ENCODE results near the gene STX18. TPM values are rescaled to one million over a fixed set of nuclear protein-coding genes. Genes with fewer than 3 reads are reported as not detected.

Gene STX18
- total and polyA plus RNA-seq, 5 experiments from 2014 or later: 20.0 to 24.9 (median 21.5) TPM

DNA sequence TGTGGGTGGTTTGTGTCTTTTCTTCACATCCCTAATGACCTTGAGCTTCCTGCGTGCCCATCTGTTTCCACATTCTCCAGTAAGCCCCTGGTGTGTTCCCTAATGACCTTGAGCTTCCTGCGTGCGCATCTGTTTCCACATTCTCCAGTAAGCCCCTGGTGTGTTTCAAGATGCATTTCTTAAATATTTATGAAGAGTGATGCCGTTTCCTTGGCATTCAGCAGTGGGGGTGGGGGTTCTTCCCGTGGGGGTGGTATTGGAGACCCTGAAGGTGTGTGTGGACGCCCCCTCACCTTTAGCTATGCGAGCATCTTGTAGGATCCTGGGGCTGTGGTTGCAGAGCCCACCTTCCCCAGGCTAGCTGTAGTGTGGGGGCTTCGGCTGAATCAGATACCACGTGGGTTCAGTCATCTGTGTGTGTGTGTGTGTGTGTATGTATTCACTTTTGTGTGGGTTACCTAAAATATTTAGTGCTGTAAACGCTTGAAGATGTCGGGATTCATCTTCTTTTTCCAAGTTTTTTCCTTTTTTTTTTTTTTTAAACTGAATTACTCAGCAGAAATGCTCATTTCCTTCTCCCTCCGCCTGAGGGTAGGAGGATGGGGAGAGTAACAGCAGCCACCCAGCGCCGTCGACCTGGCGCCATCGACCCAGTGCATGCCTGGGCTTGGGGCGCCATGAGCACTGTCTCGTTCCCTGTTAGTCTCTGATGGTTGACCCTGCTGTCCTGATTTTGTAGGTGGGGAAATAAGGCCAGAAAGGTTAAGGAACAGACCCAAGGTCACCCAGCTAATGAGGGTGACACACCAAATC is 145.0 kb downstream of the STX18 start:
- no peak for ATAC-seq
- DNase-seq: no peak
- POLR2A ChIA-PET: interaction anchor here (1.1 kb wide), 1 partner anchor 10 kb away, joined by 3 read pairs; no protein-coding TSS in a partner anchor
- peaks cover 0 to 5% (median 0%) of the 10 kb centered on the region in 9 donors for H3K9me3 Mint-ChIP-seq
- peak overlapping the region in 1 of 10 donors; percentile 20 for H3K4me3 Mint-ChIP-seq
- peak overlapping the region in 5 of 10 donors; percentile 47 to 82 (median 57) for H3K27ac Mint-ChIP-seq
- peaks cover 11 to 42% (median 16%) of the 10 kb centered on the region in 4 donors for H3K4me1 Mint-ChIP-seq
- H3K36me3 Mint-ChIP-seq: peaks cover 8 to 80% (median 37%) of the 10 kb centered on the region in 3 donors
- peaks cover 0 to 6% (median 0%) of the 10 kb centered on the region in 5 donors for H3K27me3 Mint-ChIP-seq

DNA sequence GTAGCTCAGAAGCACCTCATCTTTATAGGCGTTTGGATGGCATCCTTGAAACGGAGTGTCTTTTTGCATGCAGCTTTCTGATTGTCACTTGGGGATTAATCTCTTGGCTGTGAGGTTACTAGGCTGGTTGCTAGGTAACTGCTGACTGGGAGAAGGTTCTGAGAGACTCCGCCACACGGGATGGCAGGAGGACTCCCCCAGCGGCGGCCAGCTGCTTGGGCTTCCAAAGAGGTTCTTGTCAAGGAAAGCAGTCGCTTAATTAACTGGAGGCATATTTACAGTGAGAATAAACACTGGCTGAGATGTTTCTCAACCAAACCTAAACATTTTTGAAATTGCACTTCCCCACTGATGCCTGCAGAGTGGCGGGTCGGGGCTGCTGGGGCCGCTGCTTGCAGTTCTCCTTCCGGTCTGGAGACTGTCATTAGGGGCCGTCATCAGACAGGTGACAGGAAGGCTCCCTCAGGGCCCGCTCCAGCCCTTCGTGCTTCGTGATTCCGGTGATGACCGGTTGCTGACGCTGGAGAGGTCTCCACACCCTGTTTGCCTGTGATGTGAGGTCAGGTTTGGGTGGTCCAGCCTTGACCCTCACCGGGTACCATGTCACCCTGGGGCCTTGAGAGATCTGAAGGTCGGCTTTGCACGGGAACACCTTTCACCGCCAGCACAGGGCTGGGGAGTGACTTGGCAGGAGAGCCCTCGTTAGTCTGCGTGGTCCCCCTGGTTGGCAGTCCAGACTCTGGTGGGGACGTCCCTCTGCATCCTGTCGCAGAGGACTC is 145.8 kb downstream of the STX18 start:
- ATAC-seq: no peak

DNA sequence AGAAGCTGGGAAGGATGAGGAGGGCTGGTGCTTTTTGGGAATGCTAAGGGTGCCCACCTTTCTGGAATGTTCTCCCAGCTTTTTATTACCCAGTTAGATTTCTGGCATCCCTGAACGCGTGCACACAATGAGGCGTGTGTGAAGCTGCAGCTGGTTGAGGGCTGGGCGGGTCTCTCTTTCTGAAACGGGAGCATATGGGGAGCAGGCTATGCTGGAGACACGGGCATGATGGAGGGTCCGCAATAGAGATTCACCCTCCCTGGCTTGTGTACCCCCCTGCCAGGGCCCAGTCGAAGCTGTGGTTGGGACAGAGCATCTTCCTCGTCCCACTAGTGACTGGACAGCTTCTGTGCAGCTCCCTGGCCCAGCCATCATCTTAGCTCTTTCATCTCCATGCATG is 146.5 kb downstream of the STX18 start:
- Mint-ChIP-seq H3K9me3 (peaks cover 0 to 5% (median 0%) of the 10 kb centered on the region in 9 donors), H3K4me1 (peaks cover 11 to 44% (median 16%) of the 10 kb centered on the region in 4 donors), H3K36me3 (peaks cover 8 to 87% (median 37%) of the 10 kb centered on the region in 3 donors), H3K27me3 (peaks cover 0 to 8% (median 0%) of the 10 kb centered on the region in 5 donors), H3K27ac (peak overlapping the region in 6 of 10 donors; percentile 18 to 92 (median 56)), H3K4me3 (peak overlapping the region in 2 of 10 donors; percentile 8 to 24)
- POLR2A ChIA-PET: interaction anchor here (1.1 kb wide), 1 partner anchor 47 kb away, joined by 3 read pairs; no protein-coding TSS in a partner anchor
- DNase-seq (peak in 1 of 10 donors; percentile 28), ATAC-seq (no peak)

More for the DNA sequence above, 145.8 kb downstream of the STX18 start:
- H3K27ac Mint-ChIP-seq: peak overlapping the region in 7 of 10 donors; percentile 37 to 92 (median 67)
- peaks cover 8 to 85% (median 37%) of the 10 kb centered on the region in 3 donors for H3K36me3 Mint-ChIP-seq
- peak in 1 of 10 donors; percentile 52 for DNase-seq
- peaks cover 0 to 5% (median 0%) of the 10 kb centered on the region in 9 donors for H3K9me3 Mint-ChIP-seq
- peak overlapping the region in 3 of 10 donors; percentile 8 to 27 (median 24) for H3K4me3 Mint-ChIP-seq
- POLR2A ChIA-PET: interaction anchor here (1.1 kb wide), 1 partner anchor 11 kb away, joined by 3 read pairs; no protein-coding TSS in a partner anchor
- H3K4me1 Mint-ChIP-seq: peaks cover 11 to 44% (median 16%) of the 10 kb centered on the region in 4 donors
- peaks cover 0 to 8% (median 0%) of the 10 kb centered on the region in 5 donors for H3K27me3 Mint-ChIP-seq

GRCh38 chr4:4394644-4395043 is 147.2 kb downstream of the STX18 start:
- Mint-ChIP-seq H3K4me3 (no peak overlapping the region), H3K36me3 (peaks cover 8 to 80% (median 31%) of the 10 kb centered on the region in 3 donors), H3K27ac (peak overlapping the region in 7 of 10 donors; percentile 18 to 89 (median 43)), H3K27me3 (peaks cover 0 to 9% (median 0%) of the 10 kb centered on the region in 5 donors), H3K4me1 (peaks cover 11 to 46% (median 17%) of the 10 kb centered on the region in 4 donors), H3K9me3 (peaks cover 0 to 5% (median 0%) of the 10 kb centered on the region in 9 donors)
- ATAC-seq (no peak), DNase-seq (peak in 1 of 10 donors; percentile 42)
- POLR2A ChIA-PET: interaction anchor here (1.1 kb wide), 1 partner anchor 46 kb away, joined by 3 read pairs; no protein-coding TSS in a partner anchor

- ATAC-seq: no peak
- no peak overlapping the region for H3K4me3 Mint-ChIP-seq
- H3K4me1 Mint-ChIP-seq: peaks cover 16 to 59% (median 24%) of the 10 kb centered on the region in 4 donors
- H3K36me3 Mint-ChIP-seq: peaks cover 8 to 60% (median 13%) of the 10 kb centered on the region in 3 donors
- DNase-seq: no peak
- POLR2A ChIA-PET: no interaction called here
- peaks cover 0 to 11% (median 0%) of the 10 kb centered on the region in 5 donors for H3K27me3 Mint-ChIP-seq
- H3K27ac Mint-ChIP-seq: peak overlapping the region in 2 of 10 donors; percentile 47 to 48
- H3K9me3 Mint-ChIP-seq: no peaks in the 10 kb centered on the region
Observed at GRCh38 chr4:4392501-4393183, 149.2 kb downstream of the STX18 start.

- Mint-ChIP-seq H3K9me3 (no peaks in the 10 kb centered on the region), H3K4me1 (peaks cover 16 to 59% (median 24%) of the 10 kb centered on the region in 4 donors), H3K36me3 (peaks cover 8 to 52% (median 9%) of the 10 kb centered on the region in 3 donors), H3K27ac (peak overlapping the region in 4 of 10 donors; percentile 12 to 59 (median 36)), H3K4me3 (no peak overlapping the region), H3K27me3 (peaks cover 0 to 11% (median 0%) of the 10 kb centered on the region in 5 donors)
- no peak for DNase-seq
- POLR2A ChIA-PET: no interaction called here
- ATAC-seq: no peak
Observed at GRCh38 chr4:4391866-4392265, 150.0 kb downstream of the STX18 start.

- POLR2A ChIA-PET: no interaction called here
- no peak overlapping the region for H3K4me3 Mint-ChIP-seq
- ATAC-seq: no peak
Observed at GRCh38 chr4:4390515-4391240, 151.2 kb downstream of the STX18 start.

GRCh38 chr4:4390046-4390445 is 151.8 kb downstream of the STX18 start:
- Mint-ChIP-seq H3K27me3 (peaks cover 0 to 11% (median 0%) of the 10 kb centered on the region in 5 donors), H3K9me3 (peaks cover 0 to 2% (median 0%) of the 10 kb centered on the region in 9 donors), H3K4me1 (peaks cover 17 to 48% (median 26%) of the 10 kb centered on the region in 4 donors), H3K27ac (peak overlapping the region in 1 of 10 donors; percentile 68), H3K36me3 (peaks cover 3 to 39% (median 6%) of the 10 kb centered on the region in 3 donors), H3K4me3 (no peak overlapping the region)
- peak in 1 of 10 donors; percentile 34 for DNase-seq
- ATAC-seq: no peak
- POLR2A ChIA-PET: no interaction called here

More at GRCh38 chr4:4390515-4391240, 151.2 kb downstream of the STX18 start:
- DNase-seq: peak in 1 of 10 donors; percentile 26
- H3K27me3 Mint-ChIP-seq: peaks cover 0 to 11% (median 0%) of the 10 kb centered on the region in 5 donors
- H3K36me3 Mint-ChIP-seq: peaks cover 6 to 40% (median 6%) of the 10 kb centered on the region in 3 donors
- H3K27ac Mint-ChIP-seq: peak overlapping the region in 5 of 10 donors; percentile 27 to 81 (median 66)
- H3K4me1 Mint-ChIP-seq: peaks cover 17 to 50% (median 27%) of the 10 kb centered on the region in 4 donors
- H3K9me3 Mint-ChIP-seq: peaks cover 0 to 2% (median 0%) of the 10 kb centered on the region in 9 donors

- Mint-ChIP-seq H3K4me3 (peak overlapping the region in 8 of 10 donors; percentile 24 to 92 (median 86)), H3K27ac (peak overlapping the region in 8 of 10 donors; percentile 43 to 85 (median 68)), H3K4me1 (peaks cover 18 to 48% (median 25%) of the 10 kb centered on the region in 4 donors), H3K36me3 (peaks cover 0 to 31% (median 6%) of the 10 kb centered on the region in 3 donors), H3K9me3 (peaks cover 0 to 2% (median 0%) of the 10 kb centered on the region in 9 donors), H3K27me3 (peaks cover 0 to 20% (median 0%) of the 10 kb centered on the region in 5 donors)
- DNase-seq (peak in 1 of 10 donors; percentile 27), ATAC-seq (no peak)
- POLR2A ChIA-PET: interaction anchor here (1.9 kb wide), 1 partner anchor 154 kb away, joined by 5 read pairs; the partner anchor contains the start of gene STX18
Observed at GRCh38 chr4:4388836-4389575, 152.8 kb downstream of the STX18 start.

DNA sequence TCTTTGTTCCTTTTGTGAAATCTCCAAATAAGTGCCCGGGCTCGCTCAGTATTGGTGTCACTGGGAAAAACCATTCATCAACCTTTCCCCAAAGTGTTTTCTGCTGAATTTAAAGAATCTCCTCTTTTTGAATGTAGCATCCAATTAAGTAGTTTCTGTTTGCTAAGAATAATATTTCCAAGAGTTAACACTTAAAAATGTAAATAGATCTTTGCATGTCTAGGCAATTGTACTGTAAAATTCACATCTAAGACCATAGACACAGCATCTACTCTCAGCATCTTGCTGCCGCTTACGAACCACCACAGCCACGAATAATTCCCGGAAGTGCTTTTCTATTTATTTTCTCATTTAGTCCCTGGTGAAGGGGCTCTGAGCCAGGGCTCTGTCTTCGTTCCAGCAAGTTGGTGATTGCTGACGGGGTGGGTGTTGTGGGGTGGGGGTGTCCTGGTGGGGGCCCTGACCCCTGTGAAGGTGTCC is 153.5 kb downstream of the STX18 start:
- peak overlapping the region; percentile 4 to 86 (median 54) for H3K27ac Mint-ChIP-seq
- H3K4me3 Mint-ChIP-seq: peak overlapping the region; percentile 76 to 92 (median 86)
- DNase-seq: peak in 2 of 10 donors; percentile 17 to 21
- POLR2A ChIA-PET: interaction anchor here (1.9 kb wide), 2 partner anchors 140 to 154 kb away, joined by 5 to 8 read pairs; partner anchors contain the start of genes STX18 and TMEM128
- H3K9me3 Mint-ChIP-seq: peaks cover 0 to 2% (median 0%) of the 10 kb centered on the region in 9 donors
- H3K27me3 Mint-ChIP-seq: peaks cover 0 to 20% (median 0%) of the 10 kb centered on the region in 5 donors
- H3K36me3 Mint-ChIP-seq: peaks cover 0 to 24% (median 1%) of the 10 kb centered on the region in 3 donors
- peak in 1 of 2 donors; percentile 12 for ATAC-seq
- H3K4me1 Mint-ChIP-seq: peaks cover 13 to 43% (median 21%) of the 10 kb centered on the region in 4 donors

Data from naive thymus-derived CD8-positive, alpha-beta T cell (primary cell).